BE2C (cell line): ENCODE data around the gene BOD1L1.

Experiments
- DNase-seq: peaks from one replicate; pipeline ENCODE4 v3.0.0-alpha.2; 2020
- H3K27me3 ChIP-seq: fragments of 250-450 bp; sonication (Bioruptor Pico); 2 replicates; pipeline ENCODE4 v1.5.1; 2020; ENCODE audit warnings: mild to moderate bottlenecking
- H3K36me3 ChIP-seq: fragments of 250-450 bp; sonication (Bioruptor Pico); 2 replicates; pipeline ENCODE4 v1.5.1; 2020; ENCODE audit warnings: mild to moderate bottlenecking
- H3K4me1 ChIP-seq: fragments of 250-450 bp; sonication (Bioruptor Pico); 2 replicates; pipeline ENCODE4 v1.5.1; 2020
- H3K4me3 ChIP-seq: 2 replicates; pipeline ENCODE4 v1.5.1; 2011; ENCODE audit warnings: low read depth, low read length
- H3K9me3 ChIP-seq: fragments of 250-450 bp; sonication (Bioruptor Pico); 2 replicates; pipeline ENCODE4 v1.5.1; 2020
- TF ChIP-seq, protein P1 (sequence below): IDR thresholded peaks from 2 replicates; pipeline ENCODE4 v1.5.1; 2012; ENCODE audit warnings: mild to moderate bottlenecking, low read depth, low read length

The BOD1L1 gene

GRCh38 chr4:13534344-13535063 lies 93.0 kb downstream of the BOD1L1 start:
- no peak for DNase-seq
- TF ChIP-seq, protein P1, sequence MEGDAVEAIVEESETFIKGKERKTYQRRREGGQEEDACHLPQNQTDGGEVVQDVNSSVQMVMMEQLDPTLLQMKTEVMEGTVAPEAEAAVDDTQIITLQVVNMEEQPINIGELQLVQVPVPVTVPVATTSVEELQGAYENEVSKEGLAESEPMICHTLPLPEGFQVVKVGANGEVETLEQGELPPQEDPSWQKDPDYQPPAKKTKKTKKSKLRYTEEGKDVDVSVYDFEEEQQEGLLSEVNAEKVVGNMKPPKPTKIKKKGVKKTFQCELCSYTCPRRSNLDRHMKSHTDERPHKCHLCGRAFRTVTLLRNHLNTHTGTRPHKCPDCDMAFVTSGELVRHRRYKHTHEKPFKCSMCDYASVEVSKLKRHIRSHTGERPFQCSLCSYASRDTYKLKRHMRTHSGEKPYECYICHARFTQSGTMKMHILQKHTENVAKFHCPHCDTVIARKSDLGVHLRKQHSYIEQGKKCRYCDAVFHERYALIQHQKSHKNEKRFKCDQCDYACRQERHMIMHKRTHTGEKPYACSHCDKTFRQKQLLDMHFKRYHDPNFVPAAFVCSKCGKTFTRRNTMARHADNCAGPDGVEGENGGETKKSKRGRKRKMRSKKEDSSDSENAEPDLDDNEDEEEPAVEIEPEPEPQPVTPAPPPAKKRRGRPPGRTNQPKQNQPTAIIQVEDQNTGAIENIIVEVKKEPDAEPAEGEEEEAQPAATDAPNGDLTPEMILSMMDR: no peak
- H3K9me3 ChIP-seq: no peaks in the 10 kb centered on the region
- peaks cover 98% of the 10 kb centered on the region for H3K27me3 ChIP-seq
- no peak overlapping the region for H3K4me3 ChIP-seq
- no peaks in the 10 kb centered on the region for H3K4me1 ChIP-seq
- no peaks in the 10 kb centered on the region for H3K36me3 ChIP-seq

- Histone ChIP-seq H3K36me3 (no peaks in the 10 kb centered on the region), H3K4me3 (no peak overlapping the region), H3K27me3 (peaks cover 98% of the 10 kb centered on the region)
Observed at GRCh38 chr4:13533670-13534343, 93.7 kb downstream of the BOD1L1 start.

DNA sequence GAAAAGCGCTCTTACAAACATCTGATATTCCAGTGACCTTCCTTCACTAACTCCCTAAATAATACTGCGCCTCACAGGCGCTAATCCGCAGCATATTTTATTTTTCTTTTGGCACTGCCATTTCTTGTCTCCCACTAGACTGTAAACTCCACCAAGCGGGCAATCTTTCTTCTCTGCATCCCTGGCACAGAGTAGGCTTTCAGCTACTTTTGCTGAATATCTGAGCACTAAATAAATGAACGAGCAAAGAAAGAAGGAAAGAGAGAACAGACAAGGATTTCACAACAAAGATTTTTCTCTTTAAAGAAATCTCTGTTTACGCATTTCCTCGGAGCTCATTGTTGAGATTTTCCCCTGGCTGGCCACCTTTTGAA lies 95.9 kb downstream of the BOD1L1 start:
- Histone ChIP-seq H3K4me3 (no peak overlapping the region), H3K4me1 (no peaks in the 10 kb centered on the region), H3K9me3 (no peaks in the 10 kb centered on the region), H3K36me3 (no peaks in the 10 kb centered on the region), H3K27me3 (peaks cover 97% of the 10 kb centered on the region)
- TF ChIP-seq, protein P1: no peak
- DNase-seq: no peak

More at GRCh38 chr4:13533670-13534343, 93.7 kb downstream of the BOD1L1 start:
- TF ChIP-seq, protein P1: no peak
- no peak for DNase-seq
- Histone ChIP-seq H3K4me1 (no peaks in the 10 kb centered on the region), H3K9me3 (no peaks in the 10 kb centered on the region)

- Histone ChIP-seq H3K4me1 (no peaks in the 10 kb centered on the region), H3K9me3 (no peaks in the 10 kb centered on the region), H3K27me3 (peaks cover 97% of the 10 kb centered on the region), H3K36me3 (no peaks in the 10 kb centered on the region), H3K4me3 (no peak overlapping the region)
- no peak for DNase-seq
- TF ChIP-seq, protein P1: no peak
Observed at GRCh38 chr4:13530823-13531624, 96.5 kb downstream of the BOD1L1 start.

DNA sequence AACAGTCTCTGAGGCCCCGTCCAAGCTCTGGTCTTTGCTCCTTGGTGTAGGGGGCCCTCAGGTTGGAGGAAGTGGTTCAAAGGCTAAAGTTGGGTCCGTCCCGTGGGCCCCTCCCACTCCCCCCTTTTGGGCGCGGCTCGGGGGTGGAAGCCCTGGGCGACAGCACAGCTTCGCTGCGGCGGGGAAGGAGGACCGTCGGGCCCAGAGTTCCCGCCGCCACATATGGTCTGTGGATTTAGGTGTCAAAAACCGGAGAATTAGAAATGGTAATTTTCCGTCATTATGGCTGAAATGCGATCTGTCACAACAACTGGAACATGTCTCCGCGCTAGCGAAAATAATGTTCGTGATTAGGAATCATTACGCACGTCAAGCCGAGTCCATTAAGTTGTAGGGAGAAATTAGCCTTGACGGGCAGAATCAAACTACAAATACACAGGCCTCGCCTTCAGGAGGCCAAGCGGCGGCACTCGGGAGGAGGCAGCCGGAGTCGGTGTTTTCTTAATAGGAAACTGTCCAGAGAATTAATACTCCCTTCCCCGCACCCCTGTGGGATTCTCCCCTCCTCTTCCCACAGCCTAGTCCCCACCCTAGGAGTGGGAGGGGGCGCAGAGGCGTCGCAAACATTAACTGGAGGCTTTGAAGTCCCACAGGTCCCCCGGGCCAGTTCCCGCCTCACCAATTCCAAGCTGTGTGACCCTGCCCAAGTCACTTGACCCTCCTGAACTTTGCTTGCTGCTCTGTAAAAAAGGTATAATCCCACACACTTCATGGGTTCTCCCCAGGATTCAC lies 98.2 kb downstream of the BOD1L1 start:
- Histone ChIP-seq H3K4me3 (no peak overlapping the region), H3K9me3 (no peaks in the 10 kb centered on the region), H3K4me1 (no peaks in the 10 kb centered on the region), H3K36me3 (no peaks in the 10 kb centered on the region), H3K27me3 (peaks cover 97% of the 10 kb centered on the region)
- TF ChIP-seq, protein P1: no peak
- no peak for DNase-seq
